SW 1271 (cell line): ENCODE results near the gene ZBED5.

Experiments used
- DNase-seq, 2 experiments: peaks; one replicate each; lab custom pipeline; 2025; lab: John Stamatoyannopoulos, UW

The ZBED5 gene

DNA sequence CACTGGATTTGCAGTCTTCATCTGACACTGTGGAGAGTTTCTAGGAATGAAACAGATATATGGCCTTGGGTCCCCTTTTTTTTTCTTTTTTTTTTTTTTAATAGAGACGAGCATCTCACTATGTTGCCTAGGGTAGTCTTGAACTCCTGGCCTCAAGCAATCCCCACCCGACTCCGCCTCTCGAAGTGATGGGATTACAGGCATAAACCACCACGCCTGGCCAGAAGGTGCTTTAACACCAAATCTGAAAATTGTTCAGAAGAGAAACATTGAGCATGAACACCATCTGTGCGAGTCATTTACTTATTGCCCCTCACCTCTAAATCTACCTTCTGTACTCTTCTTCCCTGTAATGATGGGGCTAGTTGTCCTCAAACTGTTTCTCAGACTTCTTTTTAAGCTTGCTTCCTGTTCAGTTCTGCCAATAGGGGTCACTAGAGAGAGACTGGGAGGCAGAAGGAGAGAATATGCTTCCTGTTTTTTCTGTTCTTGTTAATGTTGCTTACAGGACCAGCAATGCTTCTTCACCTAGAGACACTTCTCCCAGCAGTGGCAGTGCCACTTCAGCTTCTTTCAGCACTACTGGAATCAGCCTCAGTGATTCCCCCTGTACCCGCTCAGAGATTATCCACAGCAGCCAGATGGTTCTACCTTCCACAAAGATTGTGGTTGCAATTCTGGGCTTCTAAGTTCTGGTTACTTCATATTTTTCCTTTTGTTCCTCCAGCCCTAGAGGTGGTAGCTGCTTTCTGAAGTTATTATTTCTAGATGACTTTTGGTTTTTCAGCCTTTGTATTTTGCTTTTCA lies 20.8 kb upstream of the ZBED5 start:
- DNase-seq = peak in 1 of 2 experiments; percentile 70

DNA sequence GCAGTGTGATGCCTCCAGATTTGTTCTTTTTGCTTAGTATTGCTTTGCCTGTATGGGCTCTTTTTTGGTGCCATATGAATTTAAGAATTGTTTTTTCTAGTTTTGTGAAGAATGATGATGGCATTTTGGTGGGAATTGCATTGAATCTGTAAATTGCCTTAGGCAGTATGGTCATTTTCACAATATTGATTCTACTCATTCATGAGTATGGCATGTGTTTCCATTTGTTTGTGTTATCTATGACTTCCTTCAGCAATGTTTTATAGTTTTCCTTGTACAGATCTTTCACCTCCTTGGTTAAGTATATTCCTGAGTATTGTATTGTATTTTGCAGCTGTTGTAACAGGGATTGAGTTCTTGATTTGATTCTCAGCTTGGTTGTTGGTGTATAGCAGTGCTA lies 18.3 kb upstream of the ZBED5 start:
- no peak for DNase-seq

DNA sequence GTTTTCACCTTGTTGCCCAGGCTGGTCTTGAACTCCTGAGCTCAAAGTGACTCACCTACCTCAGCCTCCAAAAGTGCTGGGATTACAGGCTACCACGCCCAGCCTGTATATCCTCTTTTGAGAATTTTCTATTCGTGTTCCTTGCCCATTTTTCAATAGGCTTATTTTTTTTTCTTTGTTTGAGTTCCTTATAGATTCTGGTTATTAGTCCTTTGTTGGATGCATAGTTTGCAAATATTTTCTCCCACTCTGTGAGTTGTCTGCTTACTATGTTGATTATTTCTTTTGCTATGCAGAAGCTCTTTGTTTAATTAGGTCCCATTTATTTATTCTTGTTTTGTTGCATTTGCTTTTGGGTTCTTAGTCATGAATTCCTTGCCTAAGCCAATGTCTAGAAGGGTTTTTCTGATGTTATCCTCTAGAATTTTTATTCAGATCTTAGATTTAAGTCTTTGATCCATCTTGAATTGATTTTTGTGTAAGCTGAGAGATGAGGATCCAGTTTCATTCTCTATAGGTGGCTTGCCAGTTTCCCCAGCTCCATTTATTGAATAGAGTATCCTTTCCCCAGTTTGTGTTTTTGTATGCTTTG lies 17.7 kb upstream of the ZBED5 start:
- DNase-seq = no peak

DNA sequence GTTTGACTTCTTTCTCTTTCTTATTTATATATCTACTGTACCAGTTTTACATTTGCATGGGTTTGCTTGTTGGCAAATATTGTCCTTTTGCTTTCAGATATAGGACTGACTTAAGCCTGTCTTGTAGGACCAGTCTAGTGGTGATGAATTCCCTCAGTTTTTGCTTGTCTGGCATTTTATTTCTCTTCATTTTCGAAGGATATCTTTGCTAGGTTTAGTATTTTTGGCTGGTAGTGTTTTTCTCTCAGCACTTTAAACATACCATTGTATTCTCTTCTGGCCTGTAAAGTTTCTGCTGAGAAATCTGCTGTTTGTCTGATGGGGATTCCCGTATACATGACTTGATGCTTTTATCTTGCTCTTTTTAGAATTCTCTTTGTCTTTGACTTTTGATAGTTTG lies 14.2 kb upstream of the ZBED5 start:
- no peak for DNase-seq

DNA sequence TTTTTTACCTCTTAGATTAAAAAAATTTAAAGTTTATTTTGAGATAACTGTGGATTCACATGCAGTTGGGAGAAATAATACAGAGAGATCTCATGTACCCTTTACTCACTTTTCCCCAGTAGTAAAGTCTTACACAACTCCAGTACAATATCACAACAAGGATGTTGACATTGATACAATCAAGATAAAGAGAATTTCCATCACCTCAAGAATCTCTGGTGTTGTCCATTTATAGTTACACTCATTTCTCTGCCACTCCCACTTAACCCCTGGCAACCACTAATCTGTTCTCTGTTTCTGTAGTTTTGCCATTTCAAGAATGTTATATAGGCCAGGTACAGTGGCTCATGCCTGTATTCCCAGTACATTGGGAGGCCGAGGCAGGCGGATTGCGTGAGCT lies 10.5 kb upstream of the ZBED5 start:
- no peak for DNase-seq

DNA sequence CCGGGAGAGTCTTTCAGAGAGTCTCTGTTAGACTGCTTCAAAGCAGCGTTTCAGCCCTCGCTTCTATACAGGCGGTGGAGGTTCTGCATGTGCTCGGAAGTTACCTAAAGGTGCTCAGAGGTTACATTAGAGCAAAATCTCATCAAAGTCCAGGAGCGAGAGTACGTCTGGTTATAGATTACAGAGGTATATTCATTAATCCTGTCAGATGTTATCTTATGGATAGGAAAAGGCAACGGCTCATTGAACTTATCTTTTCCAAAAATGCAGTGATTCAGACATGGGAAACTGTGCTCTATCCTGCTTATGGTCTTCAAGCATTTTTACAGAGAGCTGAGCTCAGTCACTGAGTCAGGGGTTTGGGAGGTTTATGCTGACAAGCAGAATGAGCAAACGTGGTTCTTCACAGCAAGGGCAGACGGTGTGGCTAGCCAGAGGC lies 9.1 kb upstream of the ZBED5 start:
- no peak for DNase-seq

DNA sequence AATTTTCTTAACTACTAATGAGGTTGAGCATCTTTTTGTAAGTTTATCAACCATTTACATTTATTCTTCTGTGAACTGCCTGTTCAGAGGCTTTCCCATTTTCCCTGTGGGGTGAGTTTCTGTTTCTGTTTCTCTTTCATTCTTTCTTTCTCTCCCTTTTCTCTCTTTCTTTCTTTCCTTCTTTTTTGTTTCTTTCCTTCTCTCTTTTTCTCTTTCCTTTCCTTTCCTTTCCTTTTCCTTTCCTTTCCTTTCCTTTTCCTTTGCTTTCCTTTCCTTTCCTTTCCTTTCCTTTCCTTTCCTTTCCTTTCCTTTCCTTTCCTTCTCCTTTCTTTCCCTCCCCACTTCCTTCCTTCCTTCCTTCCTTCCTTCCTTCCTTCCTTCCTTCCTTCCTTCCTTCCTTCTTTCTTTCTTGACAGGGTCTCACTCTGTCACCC lies 8.0 kb upstream of the ZBED5 start:
- DNase-seq = no peak

DNA sequence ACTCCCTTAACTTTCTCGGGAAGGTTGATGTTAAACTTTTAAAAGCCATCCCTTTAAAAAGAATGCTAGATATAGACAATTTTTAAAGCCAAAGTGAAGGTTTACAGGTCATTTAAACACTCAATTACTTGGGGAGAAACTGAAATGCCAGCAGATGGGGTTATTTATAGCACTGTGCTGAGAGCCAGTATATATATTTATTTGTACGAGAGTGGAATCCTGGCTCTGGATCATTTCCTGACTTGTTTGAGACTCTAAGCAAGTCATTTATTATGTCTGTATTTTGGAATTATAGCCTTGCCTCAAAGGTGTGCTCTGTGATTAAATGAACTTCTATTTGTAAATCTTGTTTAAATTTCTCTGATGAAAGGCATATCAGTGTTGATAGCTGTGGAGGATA lies 6.8 kb upstream of the ZBED5 start:
- DNase-seq = no peak

DNA sequence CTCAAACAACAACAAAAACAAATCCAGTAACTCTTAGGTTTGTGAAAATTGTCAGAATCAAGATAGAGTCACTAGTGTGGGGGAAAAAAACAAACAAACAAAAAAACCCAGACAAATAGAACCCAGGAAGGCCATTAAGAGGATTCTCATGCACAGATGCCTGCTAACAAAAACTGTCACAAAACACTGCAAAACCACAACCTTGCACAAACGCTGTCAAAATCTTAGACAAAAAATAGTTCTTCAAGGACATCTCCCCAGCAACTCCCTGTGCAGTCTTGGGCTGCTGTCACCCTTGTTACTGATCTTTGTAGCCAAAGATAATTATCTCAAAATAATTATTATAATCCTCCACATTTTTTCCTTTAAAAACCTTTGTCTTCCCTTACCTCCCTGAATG lies 4.6 kb upstream of the ZBED5 start:
- DNase-seq = no peak

DNA sequence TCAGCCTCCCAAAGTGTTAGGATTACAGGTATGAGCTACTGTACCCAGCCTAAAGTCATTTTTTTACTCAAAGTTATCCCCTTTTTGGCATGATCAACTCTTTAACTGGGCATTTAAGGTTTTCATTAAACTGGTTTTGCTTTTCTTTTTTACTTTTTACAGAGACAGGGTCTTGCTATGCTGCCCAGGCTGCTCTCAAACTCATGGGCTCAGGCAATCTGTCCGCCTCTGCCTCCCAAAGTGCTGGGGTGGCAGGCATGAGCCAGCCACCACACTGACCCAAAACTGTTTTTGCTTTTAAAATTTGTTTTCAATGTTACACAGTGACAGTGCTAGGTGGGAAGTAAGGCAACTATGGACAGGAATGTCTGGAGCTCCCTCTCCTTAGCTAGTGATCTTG lies 3.9 kb upstream of the ZBED5 start:
- no peak for DNase-seq

DNA sequence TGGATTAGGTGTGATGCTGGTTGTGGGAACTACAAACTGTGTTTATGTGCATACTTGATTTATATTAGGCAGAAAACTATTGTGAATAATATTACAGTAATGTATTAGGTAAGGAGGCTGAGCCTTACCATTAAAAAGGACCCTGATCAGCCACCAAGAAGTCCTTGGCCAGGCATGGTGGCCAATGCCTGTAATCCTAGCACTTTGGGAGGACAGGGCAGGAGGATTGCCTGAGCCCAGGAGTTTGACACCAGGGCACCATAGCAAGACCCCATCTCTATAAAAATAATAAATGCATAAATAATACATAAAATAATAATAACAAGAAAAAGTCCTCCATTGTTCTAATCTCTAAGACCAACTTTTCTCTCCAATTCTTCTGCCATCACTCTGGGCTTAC lies 3.2 kb upstream of the ZBED5 start:
- no peak for DNase-seq

DNA sequence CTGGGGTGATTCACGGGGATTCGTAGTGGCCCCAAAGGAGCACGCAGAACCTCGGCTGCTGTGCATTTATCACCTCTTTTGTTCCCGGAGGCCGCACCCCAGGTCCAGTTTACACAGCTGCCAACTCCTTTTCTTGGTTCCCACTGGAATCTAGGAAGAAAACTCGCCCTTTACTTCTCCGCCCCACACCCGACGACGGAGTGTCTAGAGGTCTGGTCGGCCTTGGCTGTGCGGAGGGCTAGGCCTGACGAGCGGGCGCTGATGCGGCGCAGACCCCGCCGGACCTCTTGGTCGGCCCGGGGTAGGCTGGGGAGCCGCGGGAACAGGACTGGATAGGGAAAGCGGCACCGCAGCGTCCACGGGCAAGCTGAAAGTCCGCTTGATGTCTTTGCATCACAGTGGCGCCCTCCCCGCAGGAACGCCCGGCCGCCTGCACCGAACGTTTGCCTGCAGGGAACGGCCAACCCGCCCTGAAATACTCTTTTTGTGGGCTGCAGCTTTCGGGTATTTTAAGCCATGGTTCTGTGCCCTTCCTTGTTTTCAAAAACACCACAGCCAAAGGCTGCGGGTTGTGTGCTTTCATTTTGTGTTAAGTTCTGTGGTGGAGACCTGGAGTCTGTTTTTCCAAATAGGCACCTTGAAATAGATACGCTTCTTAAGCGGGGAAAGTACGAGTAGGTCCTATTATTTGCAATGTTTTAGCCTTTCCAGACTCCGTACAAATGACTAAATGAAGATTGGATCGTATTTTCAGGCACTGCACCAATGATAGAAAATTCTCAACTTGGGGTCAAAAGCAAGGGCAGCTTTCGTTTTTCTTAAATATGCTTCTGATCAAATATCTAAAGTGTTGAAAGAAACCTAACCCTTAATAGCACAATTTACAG lies 829 bp upstream of the ZBED5 start:
- peak in 1 of 2 experiments; percentile 57 for DNase-seq

DNA sequence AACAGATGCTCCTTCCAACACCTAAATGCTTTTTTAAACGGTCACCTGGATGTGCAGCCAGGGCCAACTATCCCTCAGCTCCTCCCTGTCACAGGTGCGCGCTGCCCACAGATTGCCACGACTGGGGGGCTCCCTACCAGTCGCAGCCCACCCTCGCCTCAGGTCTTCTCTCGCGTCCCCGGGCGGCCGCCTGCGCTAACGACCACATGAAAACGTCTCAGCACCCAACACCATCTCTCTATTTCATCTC lies 469 bp downstream of the ZBED5 start:
- no peak for DNase-seq

DNA sequence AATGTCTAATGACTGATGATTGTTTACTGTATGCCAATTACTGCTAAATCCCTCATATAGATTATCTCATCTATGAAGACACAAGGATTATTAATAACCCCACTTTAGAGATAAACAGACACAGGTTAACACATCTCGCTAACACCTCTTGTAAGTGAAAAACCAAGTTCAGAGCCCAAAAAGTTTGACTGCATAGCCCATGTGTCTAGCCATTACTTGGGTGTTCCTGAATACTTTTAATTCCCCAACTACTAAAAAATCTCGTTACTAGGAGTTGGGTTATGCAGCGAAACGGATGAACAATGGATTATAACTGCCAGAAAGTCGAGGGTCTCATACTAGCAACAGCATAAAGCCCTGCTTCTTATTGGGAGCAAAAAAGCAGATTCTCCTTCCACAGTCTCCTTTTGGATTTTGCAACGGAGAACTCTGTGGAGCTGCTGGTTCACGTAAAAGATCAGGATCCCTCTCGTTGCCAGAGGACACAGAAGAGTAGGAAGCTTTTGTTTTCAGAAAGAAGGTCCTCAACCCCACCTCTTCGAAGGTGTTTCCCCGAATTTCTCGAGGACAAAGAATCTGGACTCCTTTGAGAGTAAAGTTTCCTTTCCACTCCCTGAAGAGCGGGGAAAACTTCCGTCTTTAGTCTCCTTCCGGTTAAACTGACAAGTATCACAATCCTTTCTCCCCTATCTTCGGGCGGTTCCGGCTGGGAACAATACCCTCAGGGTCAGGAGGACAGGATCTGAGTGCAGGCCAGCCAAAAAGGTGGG lies 979 bp downstream of the ZBED5 start:
- peak in 1 of 2 experiments; percentile 62 for DNase-seq

DNA sequence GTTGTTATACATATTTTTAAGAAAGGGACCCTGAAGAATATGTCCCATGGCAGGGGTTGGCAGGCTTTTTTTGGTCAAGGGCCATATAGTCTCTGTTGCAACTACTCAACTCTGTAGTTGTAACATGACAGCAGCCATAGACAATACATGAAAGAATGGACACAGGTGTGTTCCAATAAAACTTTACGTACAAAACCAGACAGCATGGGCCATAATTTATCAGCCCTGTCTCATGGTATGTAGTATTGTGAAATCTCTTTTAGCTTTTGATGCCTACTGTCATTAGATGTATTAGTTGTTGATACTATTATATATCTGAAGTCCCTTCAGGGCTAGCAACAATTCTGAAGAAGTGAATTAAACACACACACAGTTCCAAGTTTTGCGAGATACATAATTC lies 2.6 kb downstream of the ZBED5 start:
- DNase-seq = no peak

DNA sequence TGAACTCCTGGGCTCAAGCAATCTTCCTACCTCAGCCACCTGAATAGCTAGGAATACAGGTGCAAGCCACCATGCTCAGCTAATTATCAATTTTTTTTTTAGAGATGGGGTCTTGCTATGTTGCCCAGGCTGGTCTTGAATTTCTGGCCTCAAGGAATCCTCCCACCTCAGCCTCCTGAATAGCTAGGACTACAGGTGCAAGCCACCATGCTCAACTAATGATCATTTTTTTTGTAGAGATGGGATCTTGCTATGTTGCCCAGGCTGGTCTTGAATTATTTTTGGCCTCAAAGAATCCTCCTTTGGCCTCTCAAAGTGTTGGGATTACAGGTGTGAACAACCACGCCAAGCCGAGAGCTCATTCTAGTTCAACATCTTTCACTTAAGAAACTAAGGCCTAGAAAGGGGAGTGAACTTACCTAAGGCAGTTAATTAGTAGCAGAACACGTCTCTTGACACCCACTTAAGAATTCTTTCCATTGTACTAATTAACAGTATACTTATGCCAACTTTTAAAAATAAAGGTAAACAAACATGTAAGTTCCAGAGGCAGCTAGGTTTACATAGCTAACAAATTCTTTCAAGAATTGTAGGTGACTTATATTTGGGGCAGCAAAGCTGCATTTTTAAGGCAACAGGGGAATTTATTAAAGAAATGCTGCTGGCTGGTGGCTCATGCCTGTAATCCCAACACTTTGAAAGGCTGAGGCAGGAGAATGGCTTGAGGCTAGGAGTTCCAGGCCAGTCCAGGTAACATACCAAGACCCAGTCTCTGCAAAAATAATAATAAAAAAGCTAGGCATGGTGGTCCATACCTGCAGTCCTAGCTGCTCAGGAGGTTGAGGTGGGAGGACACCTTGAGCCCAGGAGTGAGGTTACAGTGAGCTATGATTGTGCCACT lies 9.6 kb downstream of the ZBED5 start:
- no peak for DNase-seq

DNA sequence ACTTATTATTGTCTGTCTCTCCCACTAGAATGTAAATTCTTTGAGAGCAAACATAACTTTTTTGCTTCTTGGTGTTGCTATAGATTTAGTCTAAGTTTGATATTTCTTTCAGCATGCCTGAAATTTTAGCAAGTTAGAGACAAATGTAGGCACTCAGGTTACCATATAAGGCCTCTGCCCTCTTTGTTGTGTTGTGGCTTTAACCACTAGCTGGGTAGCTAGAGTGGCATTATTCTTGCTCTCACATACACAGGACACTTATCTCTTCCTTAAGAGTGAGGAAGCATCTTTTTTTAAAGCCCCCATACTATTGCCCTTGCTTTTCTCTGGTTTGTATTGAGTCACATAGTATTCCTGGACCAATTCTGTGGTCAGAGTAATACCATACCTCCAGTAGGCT lies 11.2 kb downstream of the ZBED5 start:
- no peak for DNase-seq

DNA sequence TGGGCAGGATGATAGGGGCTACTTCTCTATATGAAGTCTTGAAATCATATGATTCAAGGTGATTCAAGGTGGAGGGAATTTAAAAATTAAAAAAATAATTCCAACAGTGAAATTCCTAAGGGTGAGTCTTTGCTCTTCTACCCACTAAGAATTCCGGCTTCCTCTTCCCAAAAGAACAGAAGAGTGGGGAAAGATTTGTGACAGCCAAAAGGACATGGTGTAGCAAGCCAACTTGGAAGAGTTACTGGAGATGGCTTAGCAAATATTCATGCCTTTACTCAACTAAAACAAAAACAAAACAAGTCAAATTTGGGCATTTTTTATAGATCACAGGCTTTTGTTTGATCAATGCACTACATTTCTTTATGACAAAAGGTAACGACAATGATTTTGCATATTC lies 12.3 kb downstream of the ZBED5 start:
- DNase-seq = no peak

DNA sequence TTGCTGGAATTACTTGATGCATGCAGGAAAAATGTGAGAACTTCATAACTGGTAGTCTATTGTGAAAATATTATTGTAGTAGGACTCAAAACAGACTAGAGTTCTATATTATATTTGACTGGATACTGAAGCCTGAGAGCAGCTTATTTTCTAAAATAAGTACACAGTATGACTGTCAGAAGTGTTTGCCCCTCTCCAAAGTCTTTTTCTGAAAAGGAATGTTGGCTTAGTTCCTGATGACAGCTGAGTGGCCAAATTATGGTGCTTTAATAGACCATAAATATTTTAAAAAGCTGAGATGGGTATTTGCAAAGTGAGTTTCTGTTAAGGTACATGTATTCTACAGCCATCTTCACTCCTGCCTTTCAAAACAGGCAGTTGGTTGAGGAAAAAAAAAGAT lies 13.1 kb downstream of the ZBED5 start:
- no peak for DNase-seq

DNA sequence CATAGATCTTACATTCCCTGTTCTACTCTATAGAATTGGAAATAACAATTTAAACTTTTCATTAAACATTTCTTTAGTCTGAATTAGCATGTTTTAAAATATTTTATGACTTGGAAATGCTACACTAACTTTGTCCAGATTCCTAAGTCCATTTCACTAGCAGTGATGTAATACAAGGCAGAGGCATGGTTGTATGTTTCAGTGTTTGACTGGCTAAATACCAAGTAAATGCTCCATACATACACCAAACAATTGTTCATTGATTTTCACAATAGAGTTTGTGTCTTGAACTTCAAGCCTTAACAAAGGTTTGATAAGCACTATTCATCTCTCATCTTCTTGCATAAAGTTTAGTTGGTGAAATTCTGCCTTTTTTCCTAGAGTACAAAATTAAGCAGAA lies 13.5 kb downstream of the ZBED5 start:
- no peak for DNase-seq

DNA sequence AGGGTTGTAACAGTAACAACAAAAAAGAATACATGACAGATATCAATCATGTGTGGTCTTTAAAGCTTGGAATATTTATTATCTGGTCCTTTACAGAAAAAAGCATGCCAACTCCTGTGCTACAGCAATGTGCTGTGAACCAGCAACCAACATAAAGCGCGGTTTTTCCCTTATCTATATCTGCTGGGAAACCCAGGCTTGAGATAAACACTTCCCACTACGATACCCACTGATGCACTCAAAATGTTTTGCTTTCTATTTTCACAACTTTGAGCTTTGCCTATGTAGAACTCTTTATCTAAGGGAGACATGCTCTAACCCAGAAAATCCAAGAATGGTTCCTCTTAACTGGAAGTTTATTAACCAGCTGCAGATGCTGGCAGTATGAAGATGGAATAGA lies 19.0 kb downstream of the ZBED5 start:
- no peak for DNase-seq
